Measurements from ENCODE around the gene SPI1. TPM values are rescaled to one million over a fixed set of nuclear protein-coding genes. Genes with fewer than 3 reads are reported as not detected.
A peak's percentile ranks its signal among the peaks of the same experiment; 100 is the strongest.

Gene SPI1
- total RNA-seq, 1 experiment from 2014 or later = not detected

DNA sequence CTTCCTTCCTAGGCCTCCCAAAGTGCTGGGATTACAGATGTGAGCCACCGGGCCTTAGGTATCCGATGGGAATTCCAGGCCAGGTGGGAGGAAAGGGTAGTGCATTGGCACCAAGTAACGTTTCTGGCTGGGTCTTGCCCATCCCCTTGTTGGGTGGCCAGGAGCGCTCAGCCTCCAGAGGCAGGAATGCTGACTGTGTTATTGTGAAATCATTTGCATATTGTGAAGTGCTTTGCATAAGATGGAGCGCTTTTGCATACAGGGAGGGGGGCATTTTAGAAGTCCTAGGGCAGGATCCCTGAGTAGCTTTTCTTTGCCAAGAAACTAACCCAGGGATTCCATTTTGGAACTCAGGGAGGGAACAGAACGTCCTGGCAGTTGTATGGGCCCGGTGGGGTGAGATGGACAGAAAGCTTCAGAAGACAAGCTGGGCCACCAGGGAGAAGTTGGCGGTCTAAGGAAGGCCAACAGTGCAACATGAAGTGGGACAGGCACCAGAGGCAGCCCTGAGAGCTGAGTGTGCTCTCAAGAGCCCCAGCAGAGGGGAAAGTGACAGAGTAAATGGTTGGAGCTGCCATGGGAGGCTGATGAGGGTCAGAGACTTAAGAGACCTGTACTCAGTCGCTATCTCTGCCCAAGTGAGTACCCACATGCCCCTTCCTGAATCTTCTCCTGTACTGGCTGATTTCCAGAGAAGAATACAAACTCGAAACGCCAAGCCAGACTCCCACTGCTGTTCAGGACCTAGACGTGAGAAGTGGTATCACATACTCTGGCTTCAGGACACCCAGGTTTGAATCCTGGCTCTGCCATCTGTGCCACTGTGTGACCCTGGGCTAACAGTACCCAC, 28.8 kb upstream of the SPI1 start:
- intact Hi-C loops (cut with micrococcal nuclease; ENCODE audit: unreplicated experiment) = loop anchor here (5.0 kb wide), 1 partner anchor 150 kb away; the partner anchor contains the start of gene NR1H3
- Histone ChIP-seq H3K27me3 (replicated peaks; ENCODE audit: control insufficient read depth, insufficient read depth, low read length) (no peaks in the 10 kb centered on the region), H3K9me3 (no peaks in the 10 kb centered on the region), H3K4me1 (peaks cover 9% of the 10 kb centered on the region; the same call in 1 of the 2 replicates), H3K36me3 (ENCODE audit: control insufficient read depth, insufficient read depth, low read length) (no peaks in the 10 kb centered on the region), H3K4me3 (ENCODE audit: low read depth, low read length) (peak overlapping the region; percentile 52)
- H3K4me3 Mint-ChIP-seq (ENCODE audit: unreplicated experiment) = peak overlapping the region; percentile 89
- no peak for TF ChIP-seq CTCF (IDR thresholded peaks at IDR 0.05; ENCODE audit: insufficient read depth in 1 of 2, low read depth in 1 of 2, low read length in 1 of 2, severe bottlenecking in 1 of 2, unreplicated experiment in 1 of 2)
- H3K36me3 Mint-ChIP-seq (ENCODE audit: insufficient read depth, unreplicated experiment) = peaks cover 9% of the 10 kb centered on the region
- CTCF ChIA-PET = interaction anchor here (0.5 to 1.1 kb wide), 6 partner anchors 15 to 146 kb away, joined by 3 to 5 read pairs (median 4); no protein-coding TSS in a partner anchor
- H3K4me1 Mint-ChIP-seq (ENCODE audit: low read depth, unreplicated experiment) = peaks cover 9% of the 10 kb centered on the region
- no TSS peak for BruUV-seq (replicated peaks)
- DNase-seq = peak in 1 of 2 experiments; percentile 40
- POLR2A ChIA-PET = interaction anchor here (0.5 to 1.0 kb wide), 4 partner anchors 14 to 168 kb away, joined by 4 to 8 read pairs (median 6); no protein-coding TSS in a partner anchor
- H3K27ac Mint-ChIP-seq (ENCODE audit: unreplicated experiment) = peak overlapping the region; percentile 82
- H3K9me3 Mint-ChIP-seq (ENCODE audit: unreplicated experiment) = no peaks in the 10 kb centered on the region
- H3K27me3 Mint-ChIP-seq (ENCODE audit: insufficient read depth, unreplicated experiment) = no peaks in the 10 kb centered on the region

DNA sequence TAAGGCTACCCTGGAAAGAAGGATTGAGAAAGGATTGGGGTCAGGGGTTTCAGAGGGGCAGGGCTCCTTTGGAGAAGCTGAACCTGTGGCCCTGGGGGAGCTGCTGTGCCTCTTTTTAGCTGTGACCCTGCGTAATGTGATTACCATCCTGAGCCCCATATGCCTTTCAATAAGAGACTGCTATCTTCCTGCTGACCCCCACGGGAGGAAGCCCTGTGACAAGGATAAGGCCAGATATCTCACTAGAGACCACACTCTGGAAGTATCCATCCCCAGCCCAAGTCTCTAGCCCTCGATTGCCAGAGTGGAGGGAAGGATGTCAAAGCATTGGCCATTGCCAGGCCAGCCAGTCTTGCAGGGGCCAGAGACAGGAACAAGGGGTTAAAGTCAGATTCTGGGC, 25.2 kb upstream of the SPI1 start:
- H3K4me1 ChIP-seq = 0 out of 2 replicates have a peak, but pooled peaks cover 8% of the 10 kb centered on the region
- Mint-ChIP-seq H3K27ac (ENCODE audit: unreplicated experiment) (no peak overlapping the region), H3K4me3 (ENCODE audit: unreplicated experiment) (no peak overlapping the region), H3K27me3 (ENCODE audit: insufficient read depth, unreplicated experiment) (no peaks in the 10 kb centered on the region), H3K9me3 (ENCODE audit: unreplicated experiment) (no peaks in the 10 kb centered on the region), H3K4me1 (ENCODE audit: low read depth, unreplicated experiment) (peaks cover 9% of the 10 kb centered on the region), H3K36me3 (ENCODE audit: insufficient read depth, unreplicated experiment) (peaks cover 9% of the 10 kb centered on the region)
- POLR2A ChIA-PET = no interaction called here
- H3K4me3 ChIP-seq (ENCODE audit: low read depth, low read length) = no peak overlapping the region
- BruUV-seq (replicated peaks) = no TSS peak
- H3K27me3 ChIP-seq (replicated peaks; ENCODE audit: control insufficient read depth, insufficient read depth, low read length) = no peaks in the 10 kb centered on the region
- no peaks in the 10 kb centered on the region for H3K36me3 ChIP-seq (ENCODE audit: control insufficient read depth, insufficient read depth, low read length)
- H3K9me3 ChIP-seq = no peaks in the 10 kb centered on the region
- DNase-seq = no peak
- intact Hi-C loops (cut with micrococcal nuclease; ENCODE audit: unreplicated experiment) = no loop called here
- CTCF ChIA-PET = no interaction called here
- TF ChIP-seq CTCF (IDR thresholded peaks at IDR 0.05; ENCODE audit: insufficient read depth in 1 of 2, low read depth in 1 of 2, low read length in 1 of 2, severe bottlenecking in 1 of 2, unreplicated experiment in 1 of 2) = no peak

GRCh38 chr11:47403135-47403534, 24.8 kb upstream of the SPI1 start:
- CTCF ChIA-PET = no interaction called here
- no peak for TF ChIP-seq CTCF (IDR thresholded peaks at IDR 0.05; ENCODE audit: insufficient read depth in 1 of 2, low read depth in 1 of 2, low read length in 1 of 2, severe bottlenecking in 1 of 2, unreplicated experiment in 1 of 2)
- Mint-ChIP-seq H3K4me3 (ENCODE audit: unreplicated experiment) (no peak overlapping the region), H3K36me3 (ENCODE audit: insufficient read depth, unreplicated experiment) (peaks cover 9% of the 10 kb centered on the region), H3K27ac (ENCODE audit: unreplicated experiment) (no peak overlapping the region), H3K4me1 (ENCODE audit: low read depth, unreplicated experiment) (peaks cover 9% of the 10 kb centered on the region), H3K9me3 (ENCODE audit: unreplicated experiment) (no peaks in the 10 kb centered on the region), H3K27me3 (ENCODE audit: insufficient read depth, unreplicated experiment) (no peaks in the 10 kb centered on the region)
- intact Hi-C loops (cut with micrococcal nuclease; ENCODE audit: unreplicated experiment) = no loop called here
- Histone ChIP-seq H3K4me1 (0 out of 2 replicates have a peak, but pooled peaks cover 8% of the 10 kb centered on the region), H3K27me3 (replicated peaks; ENCODE audit: control insufficient read depth, insufficient read depth, low read length) (no peaks in the 10 kb centered on the region), H3K36me3 (ENCODE audit: control insufficient read depth, insufficient read depth, low read length) (no peaks in the 10 kb centered on the region), H3K9me3 (no peaks in the 10 kb centered on the region), H3K4me3 (ENCODE audit: low read depth, low read length) (no peak overlapping the region)
- POLR2A ChIA-PET = interaction anchor here (0.7 kb wide), 1 partner anchor 90 kb away, joined by 3 read pairs; no protein-coding TSS in a partner anchor
- no TSS peak for BruUV-seq (replicated peaks)
- DNase-seq = no peak

All from Caco-2 (cell line).